Thyroid gland (tissue), 4 donors: ENCODE measurements around the gene LMX1B.

Experiments
- CTCF ChIP-seq, 6 experiments: fragments of 200-600 bp in 3 of 6; fragments of 450-650 bp in 3 of 6; sonication (generic) in 3 of 6; IDR thresholded peaks; one replicate each; pipeline ENCODE4 v1.5.1; 2016 to 2019; ENCODE audit warnings: antibody characterized with exemption in 6 of 6, mild to moderate bottlenecking in 2 of 6, inconsistent platforms in 1 of 6, moderate library complexity in 1 of 6
- POLR2A ChIP-seq, 2 donors: fragments of 450-650 bp; IDR thresholded peaks; one replicate each; pipeline ENCODE4 v1.6.1; 2017; ENCODE audit warnings: antibody characterized with exemption in 2 of 2, mild to moderate bottlenecking in 2 of 2, moderate library complexity in 1 of 2

DNA sequence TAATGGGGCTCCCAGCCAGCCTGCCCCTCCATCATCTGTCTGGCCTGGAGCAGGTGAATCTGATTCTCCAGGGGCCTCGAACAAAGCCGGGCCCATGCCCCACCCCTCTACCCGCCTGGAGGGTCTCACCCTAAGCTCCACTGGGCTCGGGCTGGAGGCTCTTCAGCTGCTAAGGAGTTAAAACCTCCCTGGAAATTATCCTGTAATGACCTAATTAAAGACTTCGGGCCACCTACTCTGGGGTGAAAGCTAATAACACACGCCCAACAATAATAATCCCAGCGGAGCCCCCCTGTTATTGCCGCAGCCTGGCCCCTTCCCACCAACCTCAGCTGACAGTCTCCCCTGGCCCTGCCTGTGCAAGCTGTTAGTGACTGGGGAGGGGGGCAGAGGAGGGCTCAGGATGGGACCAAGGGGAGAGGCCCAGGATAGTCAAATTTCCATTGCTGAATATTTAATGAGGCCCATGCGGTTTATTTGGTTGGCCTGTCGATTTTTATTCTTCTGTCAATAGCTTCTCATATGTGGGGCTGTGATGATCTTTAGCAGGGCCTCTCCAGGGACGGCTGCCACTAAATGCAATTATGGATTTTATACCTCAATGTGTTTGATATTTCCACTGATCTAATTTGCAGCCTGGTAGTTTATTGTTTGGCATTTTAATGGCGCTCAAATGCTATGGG is 25.7 kb downstream of the LMX1B start:
- TF ChIP-seq POLR2A (IDR thresholded peaks at IDR 0.05) (no peak), CTCF (IDR thresholded peaks at IDR 0.05) (no peak)
